ENCODE data around the gene ACSS2. TPM values are rescaled to one million over a fixed set of nuclear protein-coding genes. Genes with fewer than 3 reads are reported as not detected.

ACSS2 gene
- total RNA-seq, 3 donors from 2014 or later = 191 to 479 (median 302) TPM

DNA sequence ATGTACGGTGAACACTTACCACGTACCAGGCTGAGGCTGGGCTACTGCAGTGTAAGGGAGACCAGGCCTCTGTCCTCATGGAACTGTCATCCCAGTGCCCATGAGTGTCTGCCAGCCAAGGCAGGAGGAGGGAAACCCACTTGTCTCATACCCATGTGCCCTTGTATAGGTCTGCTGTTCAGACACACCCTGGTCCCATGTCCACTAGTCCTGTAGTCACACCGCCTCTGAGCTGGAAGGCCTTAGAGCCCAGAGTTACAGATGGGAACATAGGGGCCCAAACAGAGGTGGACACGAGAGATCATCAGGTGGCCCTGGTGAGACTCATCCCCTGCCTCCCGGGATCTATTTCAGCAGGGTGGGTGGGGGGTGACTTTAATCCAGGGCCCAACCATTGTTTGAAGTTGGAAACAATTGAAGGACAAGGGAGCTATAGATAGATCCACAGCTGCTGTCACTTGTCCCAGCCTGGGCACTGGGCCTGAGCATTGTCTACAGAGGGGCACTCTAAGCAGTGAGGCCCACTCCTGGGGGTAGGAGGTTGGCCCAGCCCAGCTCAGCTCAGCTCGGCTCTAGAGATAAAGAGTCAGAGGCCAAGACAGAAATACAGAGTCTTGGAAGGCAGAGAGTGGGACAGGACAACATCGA lies 93.9 kb downstream of the ACSS2 start:
- no peaks in the 10 kb centered on the region for H3K36me3 ChIP-seq (ENCODE audit: low read depth)
- DNase-seq (no peak), ATAC-seq (no peak)
- no peaks in the 10 kb centered on the region for H3K9me3 ChIP-seq
- intact Hi-C loops (cut with DNase I, micrococcal nuclease) = no loop called here
- no peak for TF ChIP-seq CTCF (IDR thresholded peaks at IDR 0.05)
- H3K4me3 ChIP-seq = no peak overlapping the region
- no peaks in the 10 kb centered on the region for H3K4me1 ChIP-seq (ENCODE audit: low read depth)

DNA sequence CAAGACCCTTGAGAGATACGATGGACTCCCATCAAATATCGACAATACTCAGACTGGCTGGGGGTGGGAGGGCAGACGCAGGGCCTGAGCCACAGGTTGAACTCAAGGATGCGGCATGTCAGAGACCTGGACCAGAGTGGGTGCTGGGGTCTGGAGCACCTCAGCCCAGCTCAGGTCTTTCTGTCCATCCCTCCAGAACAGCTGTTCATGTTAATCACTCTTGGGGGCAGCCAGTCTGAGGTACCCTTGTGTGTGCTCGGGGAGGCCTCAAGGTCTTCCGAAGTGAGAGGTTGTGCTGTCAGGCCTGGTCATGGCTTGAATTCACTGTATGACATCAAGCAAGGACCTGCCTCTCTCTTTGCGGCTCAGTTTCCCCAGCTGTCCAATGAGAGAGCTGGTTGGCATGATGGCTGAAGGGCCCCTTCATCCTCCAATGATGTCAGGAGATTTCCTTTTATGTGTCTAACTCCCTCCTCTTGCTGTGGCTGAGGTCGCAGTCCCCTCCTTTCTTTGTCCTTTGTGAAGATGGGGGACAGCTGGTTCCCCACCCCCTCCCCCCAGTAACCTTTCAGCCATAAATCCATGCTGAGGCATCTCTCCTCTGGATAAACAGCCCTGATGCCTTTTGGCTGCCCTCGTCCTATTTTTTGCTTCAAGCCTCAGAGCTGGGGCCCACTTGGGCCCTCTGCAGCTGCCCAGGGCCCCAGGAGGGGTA lies 94.6 kb downstream of the ACSS2 start:
- TF ChIP-seq CTCF (IDR thresholded peaks at IDR 0.05) = no peak
- Histone ChIP-seq H3K4me3 (no peak overlapping the region), H3K36me3 (ENCODE audit: low read depth) (no peaks in the 10 kb centered on the region), H3K9me3 (no peaks in the 10 kb centered on the region), H3K4me1 (ENCODE audit: low read depth) (no peaks in the 10 kb centered on the region)
- intact Hi-C loops (cut with DNase I, micrococcal nuclease) = no loop called here
- DNase-seq (no peak), ATAC-seq (no peak)

GRCh38 chr20:34971561-34972235 lies 95.3 kb downstream of the ACSS2 start:
- no peak for DNase-seq

DNA sequence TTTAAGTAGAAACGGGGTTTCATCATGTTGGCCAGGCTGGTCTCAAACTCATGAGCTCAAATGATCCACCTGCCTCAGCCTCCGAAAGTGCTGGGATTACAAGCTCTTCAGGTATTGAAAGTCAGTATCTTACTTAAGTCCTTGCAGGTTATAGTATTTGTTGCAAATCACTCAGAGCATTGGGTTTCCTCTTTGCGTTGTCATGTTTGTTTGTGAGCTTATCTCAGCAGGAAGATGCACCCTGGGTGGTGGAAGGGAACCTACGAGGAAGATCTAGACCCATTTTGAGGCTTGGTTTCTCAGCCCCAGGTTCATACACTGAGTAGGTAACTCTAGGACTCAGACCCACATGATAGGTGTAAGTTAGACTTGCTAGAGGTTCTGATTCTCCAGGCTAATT lies 97.8 kb downstream of the ACSS2 start:
- H3K9me3 ChIP-seq = no peaks in the 10 kb centered on the region
- no peaks in the 10 kb centered on the region for H3K36me3 ChIP-seq (ENCODE audit: low read depth)
- no peak overlapping the region for H3K4me3 ChIP-seq
- DNase-seq (no peak), ATAC-seq (no peak)
- intact Hi-C loops (cut with DNase I, micrococcal nuclease) = no loop called here
- H3K4me1 ChIP-seq (ENCODE audit: low read depth) = no peaks in the 10 kb centered on the region
- TF ChIP-seq CTCF (IDR thresholded peaks at IDR 0.05) = no peak

More at GRCh38 chr20:34971561-34972235, 95.3 kb downstream of the ACSS2 start:
- intact Hi-C loops (cut with DNase I, micrococcal nuclease) = no loop called here
- no peaks in the 10 kb centered on the region for H3K9me3 ChIP-seq
- H3K4me3 ChIP-seq = no peak overlapping the region
- no peaks in the 10 kb centered on the region for H3K36me3 ChIP-seq (ENCODE audit: low read depth)
- TF ChIP-seq CTCF (IDR thresholded peaks at IDR 0.05) = no peak
- no peak for ATAC-seq
- no peaks in the 10 kb centered on the region for H3K4me1 ChIP-seq (ENCODE audit: low read depth)

- Histone ChIP-seq H3K9me3 (no peaks in the 10 kb centered on the region), H3K4me3 (no peak overlapping the region), H3K4me1 (ENCODE audit: low read depth) (no peaks in the 10 kb centered on the region), H3K36me3 (ENCODE audit: low read depth) (no peaks in the 10 kb centered on the region)
- TF ChIP-seq CTCF (IDR thresholded peaks at IDR 0.05) = no peak
- ATAC-seq (no peak), DNase-seq (peak in 1 of 3 donors; percentile 12)
- intact Hi-C loops (cut with DNase I, micrococcal nuclease) = no loop called here
Measured at GRCh38 chr20:34976286-34976685, 99.9 kb downstream of the ACSS2 start.

Other genes starting within 250 kb of the ACSS2 start
- gene PIGU, start 199.5 kb upstream of the ACSS2 start, total RNA-seq = 10 to 100 TPM; 14.4 to 26.3 (median 24.3) TPM
- 100 to 1,000 TPM in 2 of 3 donors, 10 to 100 TPM in 1; 65.9 to 155 (median 114) TPM for gene TP53INP2, start 172.3 kb upstream of the ACSS2 start, total RNA-seq
- 10 to 100 TPM; 37.8 to 47.5 (median 44.3) TPM for gene NCOA6, start 51.0 kb upstream of the ACSS2 start, total RNA-seq
- 10 to 100 TPM; 14.4 to 24.6 (median 20.3) TPM for gene GGT7, start 3.8 kb upstream of the ACSS2 start, total RNA-seq
- gene GSS, start 79.2 kb downstream of the ACSS2 start, total RNA-seq = 10 to 100 TPM; 45.2 to 97.3 (median 91.8) TPM
- gene MYH7B, start 79.3 kb downstream of the ACSS2 start, total RNA-seq = 1 to 10 TPM in 1 of 3 donors, under 1 TPM in 2; 0.76 to 1.9 (median 0.99) TPM
- 10 to 100 TPM; 49.6 to 60.5 (median 53.8) TPM for gene TRPC4AP, start 216.2 kb downstream of the ACSS2 start, total RNA-seq

Measured in mucosa of descending colon (tissue), 3 donors.